ENCODE measurements around the gene MOSPD3.

DNA sequence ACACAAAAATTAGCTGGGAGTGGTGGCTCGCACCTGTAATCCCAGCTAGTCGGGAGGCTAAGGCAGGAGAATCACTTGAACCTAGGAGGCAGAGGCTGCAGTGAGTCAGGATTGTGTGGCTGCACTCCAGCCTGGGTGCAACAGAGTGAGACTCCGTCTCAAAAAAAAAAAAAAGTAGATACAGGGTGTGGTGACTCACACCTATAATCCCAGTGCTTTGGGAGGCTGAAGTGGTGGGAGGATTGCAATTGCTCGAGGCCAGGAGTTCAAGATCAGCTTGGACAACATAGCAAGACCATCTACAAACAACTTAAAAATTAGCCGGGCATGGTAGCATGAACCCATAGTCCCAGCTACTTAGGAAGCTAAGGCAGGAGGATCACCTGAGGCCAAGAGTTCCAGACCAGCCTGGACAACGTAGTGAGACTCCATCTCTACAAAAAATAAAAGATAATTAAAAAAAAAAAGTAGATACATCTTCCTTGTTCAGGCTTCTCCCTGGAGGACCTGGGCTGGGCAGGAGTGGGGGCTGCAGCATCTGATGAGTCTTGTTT, 2.0 kb downstream of the MOSPD3 start:
- TF ChIP-seq, protein P1, sequence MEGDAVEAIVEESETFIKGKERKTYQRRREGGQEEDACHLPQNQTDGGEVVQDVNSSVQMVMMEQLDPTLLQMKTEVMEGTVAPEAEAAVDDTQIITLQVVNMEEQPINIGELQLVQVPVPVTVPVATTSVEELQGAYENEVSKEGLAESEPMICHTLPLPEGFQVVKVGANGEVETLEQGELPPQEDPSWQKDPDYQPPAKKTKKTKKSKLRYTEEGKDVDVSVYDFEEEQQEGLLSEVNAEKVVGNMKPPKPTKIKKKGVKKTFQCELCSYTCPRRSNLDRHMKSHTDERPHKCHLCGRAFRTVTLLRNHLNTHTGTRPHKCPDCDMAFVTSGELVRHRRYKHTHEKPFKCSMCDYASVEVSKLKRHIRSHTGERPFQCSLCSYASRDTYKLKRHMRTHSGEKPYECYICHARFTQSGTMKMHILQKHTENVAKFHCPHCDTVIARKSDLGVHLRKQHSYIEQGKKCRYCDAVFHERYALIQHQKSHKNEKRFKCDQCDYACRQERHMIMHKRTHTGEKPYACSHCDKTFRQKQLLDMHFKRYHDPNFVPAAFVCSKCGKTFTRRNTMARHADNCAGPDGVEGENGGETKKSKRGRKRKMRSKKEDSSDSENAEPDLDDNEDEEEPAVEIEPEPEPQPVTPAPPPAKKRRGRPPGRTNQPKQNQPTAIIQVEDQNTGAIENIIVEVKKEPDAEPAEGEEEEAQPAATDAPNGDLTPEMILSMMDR (conservative IDR thresholded peaks at IDR 0.05 in 1 of 2, IDR thresholded peaks at IDR 0.05 in 1 of 2; ENCODE audit: extremely low read depth in 1 of 2, insufficient read depth in 1 of 2, low read depth in 1 of 2, low read length in 2 of 2) = no peak
- TF ChIP-seq EZH2 (IDR thresholded peaks at IDR 0.05; ENCODE audit: borderline replicate concordance, low read length) = no peak
